SU-DHL-6 (cell line): ENCODE measurements around the gene TSPAN16.

Source experiments
- CTCF ChIP-seq: fragments of 200-600 bp; sonication (generic); IDR thresholded peaks from one replicate; pipeline ENCODE4 v1.5.1; 2017; ENCODE audit warnings: antibody characterized with exemption, mild to moderate bottlenecking, low read length, moderate library complexity; ENCODE audit not compliant: insufficient read depth, poor library complexity, severe bottlenecking
- EZH2phosphoT487 ChIP-seq: fragments of 200-600 bp; sonication (generic), shearing (Covaris generic); conservative IDR thresholded peaks from 2 replicates; pipeline ENCODE4 v1.6.1; 2018; ENCODE audit warnings: mild to moderate bottlenecking, antibody characterized with exemption, low read length, moderate library complexity, mixed read lengths

GRCh38 chr19:11260996-11261395 lies 35.0 kb upstream of the TSPAN16 start:
- TF ChIP-seq CTCF (no peak), EZH2phosphoT487 (no peak)
